Stimulated activated naive CD8-positive, alpha-beta T cell treated with anti-CD3 and anti-CD28 coated beads, Interleukin-15, amount 100 ng/mL, for 72 hours (primary cell): ENCODE measurements around the gene RSPH6A.
A peak's percentile ranks its signal among the peaks of the same experiment; 100 is the strongest.
"Not testable (repeated sequence)": the region's sequence is repeated elsewhere in the genome, so short reads cannot be mapped to it uniquely, and the experiment has no call there.

Experiments used
- ATAC-seq: fragments of 150-1000 bp; cut with Tn5 transposase; 2 replicates; pipeline ENCODE4 v1.10.0; 2021; ENCODE audit warnings: mild to moderate bottlenecking, moderate library complexity
- DNase-seq, 2 donors: peaks; one replicate each; pipeline ENCODE4 v3.0.0; 2021 to 2022
- H3K27ac Mint-ChIP-seq, 2 donors: one replicate each; pipeline ENCODE4 v1.8.0; 2022; ENCODE audit warnings: mild to moderate bottlenecking in 2 of 2, mixed read lengths in 2 of 2, moderate library complexity in 2 of 2
- H3K27me3 Mint-ChIP-seq: one replicate; pipeline ENCODE4 v1.8.0; 2022; ENCODE audit warnings: mixed read lengths
- H3K4me1 Mint-ChIP-seq: one replicate; pipeline ENCODE4 v1.8.0; 2022; ENCODE audit warnings: mild to moderate bottlenecking, mixed read lengths
- H3K4me3 Mint-ChIP-seq, 2 donors: one replicate each; pipeline ENCODE4 v1.8.0; 2022; ENCODE audit warnings: mild to moderate bottlenecking in 2 of 2, mixed read lengths in 2 of 2, moderate library complexity in 1 of 2
- H3K9me3 Mint-ChIP-seq, 2 donors: one replicate each; pipeline ENCODE4 v1.8.0; 2022; ENCODE audit warnings: mixed read lengths in 2 of 2

Gene RSPH6A

DNA sequence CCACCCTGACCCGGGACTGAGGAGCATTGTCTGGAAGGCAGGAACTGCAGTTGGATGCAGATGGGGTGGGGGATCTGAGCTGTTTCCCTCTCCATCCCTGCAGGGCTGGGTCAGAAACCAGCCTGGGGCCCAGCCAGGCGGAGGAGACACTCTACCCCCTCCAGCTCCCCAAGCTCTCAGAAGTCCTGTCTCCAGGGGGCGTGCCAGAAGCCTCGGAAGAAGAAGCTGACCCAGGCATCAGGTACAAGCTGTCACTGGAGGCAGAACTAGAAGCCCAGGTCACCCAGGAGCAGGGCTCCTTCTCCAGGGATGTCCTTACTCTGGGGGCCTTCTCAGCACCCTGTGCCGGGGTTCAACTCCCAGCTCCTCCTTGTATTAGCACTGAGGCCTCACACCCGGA, 61.6 kb downstream of the RSPH6A start:
- DNase-seq, result no peak
- H3K27ac Mint-ChIP-seq, result no peak overlapping the region
- no peak overlapping the region for H3K4me3 Mint-ChIP-seq
- no peak for ATAC-seq
- H3K4me1 Mint-ChIP-seq, result no peaks in the 10 kb centered on the region
- H3K9me3 Mint-ChIP-seq, result no peaks in the 10 kb centered on the region
- peaks cover 9% of the 10 kb centered on the region for H3K27me3 Mint-ChIP-seq

DNA sequence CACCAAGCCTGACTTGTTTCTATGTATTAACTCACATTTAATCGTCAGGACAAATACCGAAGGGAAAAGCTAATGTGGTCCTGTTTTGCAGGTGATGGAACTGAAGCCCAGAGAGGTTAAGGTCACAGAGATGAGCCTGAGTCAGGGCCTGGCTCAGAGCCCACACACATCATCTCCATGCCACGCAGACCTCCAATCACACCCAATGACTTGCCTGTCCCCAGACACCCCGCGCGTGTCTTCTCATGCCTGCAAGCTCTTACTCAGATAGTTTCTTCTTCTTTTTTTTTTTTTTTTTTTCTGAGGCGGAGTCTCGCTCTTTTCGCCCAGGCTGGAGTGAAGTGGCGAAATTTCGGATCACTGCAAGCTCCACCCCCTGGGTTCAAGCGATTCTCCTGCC, 62.5 kb downstream of the RSPH6A start:
- no peaks in the 10 kb centered on the region for H3K9me3 Mint-ChIP-seq
- DNase-seq (no peak), ATAC-seq (no peak)
- no peaks in the 10 kb centered on the region for H3K4me1 Mint-ChIP-seq
- H3K4me3 Mint-ChIP-seq, result no peak overlapping the region
- H3K27ac Mint-ChIP-seq, result no peak overlapping the region
- H3K27me3 Mint-ChIP-seq, result peaks cover 11% of the 10 kb centered on the region

DNA sequence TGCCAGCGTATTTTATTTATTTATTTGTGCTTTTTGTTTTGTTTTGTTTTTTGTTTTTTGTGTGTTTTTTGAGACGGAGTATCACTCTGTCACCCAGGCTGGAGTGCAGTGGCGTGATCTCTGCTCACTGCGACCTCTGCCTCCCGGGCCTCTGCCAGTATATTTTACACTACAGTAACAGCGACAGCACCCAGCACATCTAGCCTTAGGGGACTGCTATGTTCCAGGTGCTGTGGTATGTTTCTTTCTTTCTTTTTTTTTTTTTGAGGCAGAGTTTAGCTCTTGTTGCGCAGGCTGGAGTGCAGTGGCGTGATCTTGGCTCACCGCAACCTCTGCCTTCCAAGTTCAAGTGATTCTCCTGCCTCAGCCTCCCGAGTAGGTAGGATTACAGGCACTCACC, 63.6 kb downstream of the RSPH6A start:
- ATAC-seq, H3K27ac Mint-ChIP-seq, H3K4me1 Mint-ChIP-seq, H3K9me3 Mint-ChIP-seq, DNase-seq, H3K4me3 Mint-ChIP-seq: not testable (repeated sequence)
- peaks cover 11% of the 10 kb centered on the region for H3K27me3 Mint-ChIP-seq

DNA sequence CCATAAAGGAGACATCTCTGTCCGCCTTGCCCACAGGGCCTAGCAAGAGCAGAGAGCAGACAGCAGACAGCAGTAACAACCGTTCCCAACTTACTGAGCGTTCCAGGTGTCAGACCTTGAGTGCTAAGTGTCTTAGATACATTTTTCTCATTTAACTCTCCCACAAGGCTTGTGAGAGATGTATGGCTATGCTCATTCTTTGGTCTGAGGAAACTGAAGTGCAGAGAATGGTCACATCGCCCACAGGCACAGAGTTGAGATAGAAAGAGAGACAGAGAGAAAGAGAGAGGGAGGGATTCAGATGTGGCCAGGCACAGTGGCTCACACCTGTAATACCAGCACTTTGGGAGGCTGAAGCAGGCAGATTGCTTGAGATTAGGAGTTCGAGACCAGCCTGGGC, 67.6 kb downstream of the RSPH6A start:
- peaks cover 19% of the 10 kb centered on the region for H3K27me3 Mint-ChIP-seq
- H3K4me3 Mint-ChIP-seq, result no peak overlapping the region
- ATAC-seq (no peak), DNase-seq (no peak)
- no peaks in the 10 kb centered on the region for H3K4me1 Mint-ChIP-seq
- peak overlapping the region in 1 of 2 donors; percentile 13 for H3K27ac Mint-ChIP-seq
- no peaks in the 10 kb centered on the region for H3K9me3 Mint-ChIP-seq

DNA sequence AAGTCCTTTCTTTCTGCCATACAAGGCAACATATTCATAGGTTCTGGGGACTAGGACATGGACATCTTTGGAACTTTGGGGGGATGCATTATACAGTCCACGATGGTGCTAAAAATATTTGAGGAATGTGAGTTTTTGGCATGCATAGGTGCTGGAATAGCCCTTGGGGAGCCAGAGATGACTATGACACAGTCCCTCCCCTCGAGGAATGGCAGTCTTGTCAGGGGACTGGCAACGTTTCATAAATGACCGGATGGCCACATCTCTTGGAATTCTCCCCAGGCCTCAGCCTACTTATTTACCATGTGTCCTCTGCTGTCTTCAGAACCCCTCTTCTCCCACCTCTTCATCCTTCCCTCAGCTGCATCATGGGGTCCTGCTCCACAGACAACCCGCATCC, 68.2 kb downstream of the RSPH6A start:
- peaks cover 19% of the 10 kb centered on the region for H3K27me3 Mint-ChIP-seq
- no peak for DNase-seq
- no peaks in the 10 kb centered on the region for H3K9me3 Mint-ChIP-seq
- H3K4me3 Mint-ChIP-seq, result no peak overlapping the region
- no peaks in the 10 kb centered on the region for H3K4me1 Mint-ChIP-seq
- no peak for ATAC-seq
- H3K27ac Mint-ChIP-seq, result no peak overlapping the region
